ENCODE results near the gene TCFL5.

DNA sequence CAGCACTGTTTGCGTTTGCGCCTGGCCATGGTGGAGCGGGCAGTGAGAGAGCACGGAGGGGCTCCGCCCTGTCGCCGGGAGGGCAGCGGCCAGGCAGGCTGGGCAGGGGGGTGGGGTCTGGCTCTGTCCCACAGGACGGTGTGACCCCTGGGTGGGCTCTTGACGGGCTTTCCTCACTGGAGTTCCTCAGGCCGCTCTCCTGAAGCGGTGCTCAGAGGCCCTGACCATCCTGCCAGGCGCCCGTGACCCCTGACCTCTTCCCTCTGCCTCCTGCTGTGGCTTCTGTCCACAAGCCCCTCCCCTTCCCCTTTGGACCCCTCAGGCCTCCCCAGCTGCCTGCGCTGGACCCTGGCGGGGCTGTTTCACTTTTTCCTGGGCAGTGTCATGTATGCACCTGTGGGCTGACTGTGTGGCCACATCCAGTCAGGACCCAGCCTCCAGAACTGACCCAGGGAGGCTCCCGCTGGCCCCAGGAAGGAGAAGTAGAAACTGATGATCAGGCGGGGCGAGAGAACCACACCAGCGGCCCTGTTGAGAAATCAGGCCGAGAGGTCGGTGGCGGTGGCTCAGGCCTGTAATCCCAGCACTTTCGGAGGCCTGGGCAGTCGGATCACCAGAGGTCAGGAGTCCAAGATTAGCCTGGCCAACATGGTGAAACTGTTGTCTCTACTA lies 55.8 kb downstream of the TCFL5 start:
- TF ChIP-seq, protein P1, sequence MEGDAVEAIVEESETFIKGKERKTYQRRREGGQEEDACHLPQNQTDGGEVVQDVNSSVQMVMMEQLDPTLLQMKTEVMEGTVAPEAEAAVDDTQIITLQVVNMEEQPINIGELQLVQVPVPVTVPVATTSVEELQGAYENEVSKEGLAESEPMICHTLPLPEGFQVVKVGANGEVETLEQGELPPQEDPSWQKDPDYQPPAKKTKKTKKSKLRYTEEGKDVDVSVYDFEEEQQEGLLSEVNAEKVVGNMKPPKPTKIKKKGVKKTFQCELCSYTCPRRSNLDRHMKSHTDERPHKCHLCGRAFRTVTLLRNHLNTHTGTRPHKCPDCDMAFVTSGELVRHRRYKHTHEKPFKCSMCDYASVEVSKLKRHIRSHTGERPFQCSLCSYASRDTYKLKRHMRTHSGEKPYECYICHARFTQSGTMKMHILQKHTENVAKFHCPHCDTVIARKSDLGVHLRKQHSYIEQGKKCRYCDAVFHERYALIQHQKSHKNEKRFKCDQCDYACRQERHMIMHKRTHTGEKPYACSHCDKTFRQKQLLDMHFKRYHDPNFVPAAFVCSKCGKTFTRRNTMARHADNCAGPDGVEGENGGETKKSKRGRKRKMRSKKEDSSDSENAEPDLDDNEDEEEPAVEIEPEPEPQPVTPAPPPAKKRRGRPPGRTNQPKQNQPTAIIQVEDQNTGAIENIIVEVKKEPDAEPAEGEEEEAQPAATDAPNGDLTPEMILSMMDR (IDR thresholded peaks at IDR 0.05; ENCODE audit: insufficient read depth, low read length, poor library complexity, severe bottlenecking): no peak
- no peak for TF ChIP-seq EZH2phosphoT487 (conservative IDR thresholded peaks at IDR 0.05; ENCODE audit: low read length)

Data from SU-DHL-6 (cell line).